DOHH2 (cell line): ENCODE data around the gene MED23.

ENCODE experiments used
- H3F3A ChIP-seq: fragments of 200-600 bp; sonication (generic), shearing (Covaris generic); 2 replicates; pipeline ENCODE4 v1.6.0; 2016; ENCODE audit warnings: antibody characterized with exemption, mild to moderate bottlenecking; ENCODE audit not compliant: control insufficient read depth, insufficient read depth
- H3K27ac ChIP-seq: fragments of 200-600 bp; sonication (generic); 2 replicates; pipeline ENCODE4 v1.5.1; 2014; ENCODE audit warnings: low read depth, mild to moderate bottlenecking, low read length, moderate library complexity
- H3K27me3 ChIP-seq: fragments of 200-600 bp; sonication (generic); 2 replicates; pipeline ENCODE4 v1.6.1; 2014; ENCODE audit warnings: mild to moderate bottlenecking, low read length, mixed read lengths; ENCODE audit not compliant: control insufficient read depth
- H3K36me3 ChIP-seq: fragments of 200-600 bp; sonication (generic); 2 replicates; pipeline ENCODE4 v1.6.1; 2014; ENCODE audit warnings: mild to moderate bottlenecking, low read length, moderate library complexity, mixed read lengths; ENCODE audit not compliant: control insufficient read depth
- H3K4me1 ChIP-seq: fragments of 200-600 bp; sonication (generic); 2 replicates; pipeline ENCODE4 v1.6.1; 2014; ENCODE audit warnings: mild to moderate bottlenecking, low read length, mixed read lengths; ENCODE audit not compliant: control insufficient read depth
- H3K4me2 ChIP-seq: fragments of 200-600 bp; sonication (generic); 2 replicates; pipeline ENCODE4 v1.6.0; 2014; ENCODE audit warnings: mild to moderate bottlenecking, low read length, moderate library complexity
- H3K4me3 ChIP-seq: fragments of 200-600 bp; sonication (generic); 2 replicates; pipeline ENCODE4 v1.5.1; 2014; ENCODE audit warnings: mild to moderate bottlenecking, low read length, mixed read lengths
- H3K79me2 ChIP-seq: fragments of 200-600 bp; sonication (generic); 2 replicates; pipeline ENCODE4 v1.6.1; 2014; ENCODE audit warnings: mild to moderate bottlenecking, low read length, mixed read lengths; ENCODE audit not compliant: control insufficient read depth
- H3K9me2 ChIP-seq: fragments of 200-600 bp; sonication (generic); replicated peaks from 2 replicates; pipeline ENCODE4 v1.6.1; 2014; ENCODE audit warnings: mild to moderate bottlenecking, low read length, mixed read lengths; ENCODE audit not compliant: control insufficient read depth
- H3K9me3 ChIP-seq: fragments of 200-600 bp; sonication (generic); 2 replicates; pipeline ENCODE4 v1.6.1; 2014; ENCODE audit warnings: antibody characterized with exemption, low read length, mixed read lengths; ENCODE audit not compliant: control insufficient read depth, insufficient read depth
- H4K20me1 ChIP-seq: fragments of 200-600 bp; sonication (generic); 2 replicates; pipeline ENCODE4 v1.6.0; 2014; ENCODE audit warnings: low read depth, mild to moderate bottlenecking, antibody characterized with exemption, low read length, moderate library complexity; ENCODE audit not compliant: control insufficient read depth, insufficient read depth
- EZH2phosphoT487 ChIP-seq: fragments of 200-600 bp; sonication (generic); IDR thresholded peaks from 2 replicates; pipeline ENCODE4 v1.6.1; 2017; ENCODE audit warnings: borderline replicate concordance, mild to moderate bottlenecking, antibody characterized with exemption, low read length, moderate library complexity, mixed read lengths
- TF ChIP-seq, protein P1 (sequence below): fragments of 200-600 bp; sonication (generic); IDR thresholded peaks from one replicate; pipeline ENCODE4 v1.5.1; 2014; ENCODE audit warnings: antibody characterized with exemption, mild to moderate bottlenecking, low read depth, low read length; ENCODE audit not compliant: poor library complexity, severe bottlenecking

Gene MED23

DNA sequence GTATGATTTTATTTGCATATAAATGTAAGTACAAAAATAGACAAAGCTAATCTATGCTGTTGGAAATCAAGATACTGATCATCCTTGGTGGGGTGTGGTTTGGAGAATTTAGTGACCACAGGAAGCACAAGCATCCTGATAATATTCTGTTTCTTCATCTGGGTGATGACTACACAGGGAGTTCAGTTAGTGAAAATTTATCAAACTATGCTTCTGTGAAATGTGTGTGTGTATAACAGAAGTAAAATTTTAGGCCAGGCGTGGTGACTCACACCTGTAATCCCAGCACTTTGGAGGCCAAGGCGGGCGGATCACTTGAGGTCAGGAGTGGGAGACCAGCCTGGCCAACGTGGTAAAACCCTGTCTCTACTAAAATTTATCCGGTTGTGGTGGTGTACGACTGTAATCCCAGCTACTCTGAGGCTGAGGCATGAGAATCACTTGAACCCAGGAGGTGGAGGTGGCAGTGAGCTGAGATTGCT is 29.6 kb upstream of the MED23 start:
- Histone ChIP-seq H3K9me3 (no peaks in the 10 kb centered on the region), H3K4me2 (peak overlapping the region; percentile 27; the same call in 1 of the 2 replicates), H3K4me1 (peaks cover 31% of the 10 kb centered on the region), H3K4me3 (no peak overlapping the region), H3F3A (no peaks in the 10 kb centered on the region), H3K27me3 (no peaks in the 10 kb centered on the region), H4K20me1 (no peaks in the 10 kb centered on the region), H3K36me3 (peaks cover 86% of the 10 kb centered on the region), H3K9me2 (no peaks in the 10 kb centered on the region), H3K27ac (no peak overlapping the region), H3K79me2 (no peaks in the 10 kb centered on the region)
- no peak for TF ChIP-seq EZH2phosphoT487
- TF ChIP-seq, protein P1, sequence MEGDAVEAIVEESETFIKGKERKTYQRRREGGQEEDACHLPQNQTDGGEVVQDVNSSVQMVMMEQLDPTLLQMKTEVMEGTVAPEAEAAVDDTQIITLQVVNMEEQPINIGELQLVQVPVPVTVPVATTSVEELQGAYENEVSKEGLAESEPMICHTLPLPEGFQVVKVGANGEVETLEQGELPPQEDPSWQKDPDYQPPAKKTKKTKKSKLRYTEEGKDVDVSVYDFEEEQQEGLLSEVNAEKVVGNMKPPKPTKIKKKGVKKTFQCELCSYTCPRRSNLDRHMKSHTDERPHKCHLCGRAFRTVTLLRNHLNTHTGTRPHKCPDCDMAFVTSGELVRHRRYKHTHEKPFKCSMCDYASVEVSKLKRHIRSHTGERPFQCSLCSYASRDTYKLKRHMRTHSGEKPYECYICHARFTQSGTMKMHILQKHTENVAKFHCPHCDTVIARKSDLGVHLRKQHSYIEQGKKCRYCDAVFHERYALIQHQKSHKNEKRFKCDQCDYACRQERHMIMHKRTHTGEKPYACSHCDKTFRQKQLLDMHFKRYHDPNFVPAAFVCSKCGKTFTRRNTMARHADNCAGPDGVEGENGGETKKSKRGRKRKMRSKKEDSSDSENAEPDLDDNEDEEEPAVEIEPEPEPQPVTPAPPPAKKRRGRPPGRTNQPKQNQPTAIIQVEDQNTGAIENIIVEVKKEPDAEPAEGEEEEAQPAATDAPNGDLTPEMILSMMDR, result no peak

DNA sequence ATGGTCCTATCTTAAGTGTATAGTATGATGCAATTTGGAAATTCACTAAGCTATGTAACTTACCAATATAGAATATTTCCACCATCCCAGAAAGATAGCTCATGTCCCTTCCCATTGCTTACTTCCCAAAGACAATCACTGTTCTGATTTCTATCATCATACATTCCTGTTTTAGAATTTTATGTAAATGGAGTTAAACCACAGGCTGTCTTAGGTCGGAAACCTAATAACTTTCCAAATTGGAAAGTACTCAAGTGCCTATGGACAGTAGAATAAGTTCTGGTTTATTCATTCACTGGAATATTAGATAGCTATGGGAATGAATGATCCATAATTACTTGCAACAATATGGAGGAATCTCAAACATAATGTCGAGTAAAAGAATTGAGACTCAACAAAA is 29.2 kb upstream of the MED23 start:
- no peaks in the 10 kb centered on the region for H3F3A ChIP-seq
- no peaks in the 10 kb centered on the region for H3K79me2 ChIP-seq
- H3K9me3 ChIP-seq, result no peaks in the 10 kb centered on the region
- H3K4me3 ChIP-seq, result no peak overlapping the region
- no peak overlapping the region for H3K27ac ChIP-seq
- no peaks in the 10 kb centered on the region for H3K27me3 ChIP-seq
- H3K4me1 ChIP-seq, result peaks cover 31% of the 10 kb centered on the region
- peak overlapping the region; percentile 27 for H3K4me2 ChIP-seq
- TF ChIP-seq, protein P1, result no peak
- no peak for TF ChIP-seq EZH2phosphoT487
- H4K20me1 ChIP-seq, result no peaks in the 10 kb centered on the region
- H3K36me3 ChIP-seq, result peaks cover 85% of the 10 kb centered on the region
- H3K9me2 ChIP-seq, result no peaks in the 10 kb centered on the region

DNA sequence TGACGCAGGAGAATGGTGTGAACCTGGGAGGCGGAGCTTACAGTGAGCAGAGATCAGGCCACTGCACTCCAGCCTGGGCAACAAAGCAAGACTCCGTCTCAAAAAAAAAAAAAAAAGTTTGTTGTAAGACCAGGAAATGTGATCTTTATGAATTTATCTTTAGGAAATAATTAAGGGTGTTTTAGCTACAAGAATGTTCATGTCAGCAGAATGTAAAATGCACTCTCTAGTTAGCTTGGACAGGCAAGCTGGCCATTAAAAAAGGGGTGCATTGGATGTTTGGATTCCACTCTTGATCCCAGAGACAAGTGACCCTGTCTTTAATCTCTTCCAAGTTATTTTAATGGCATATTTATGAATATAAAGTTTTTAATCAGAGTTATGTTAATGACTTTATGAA is 28.6 kb upstream of the MED23 start:
- peak overlapping the region; percentile 27 for H3K4me2 ChIP-seq
- no peaks in the 10 kb centered on the region for H3K79me2 ChIP-seq
- H3K36me3 ChIP-seq, result peaks cover 85% of the 10 kb centered on the region
- no peaks in the 10 kb centered on the region for H3F3A ChIP-seq
- peaks cover 31% of the 10 kb centered on the region for H3K4me1 ChIP-seq
- H4K20me1 ChIP-seq, result no peaks in the 10 kb centered on the region
- no peak for TF ChIP-seq EZH2phosphoT487
- TF ChIP-seq, protein P1, result no peak
- no peaks in the 10 kb centered on the region for H3K9me2 ChIP-seq
- no peaks in the 10 kb centered on the region for H3K9me3 ChIP-seq
- no peaks in the 10 kb centered on the region for H3K27me3 ChIP-seq
- H3K27ac ChIP-seq, result no peak overlapping the region
- no peak overlapping the region for H3K4me3 ChIP-seq
